Amniotic epithelial cell (primary cell): ENCODE measurements around the gene LRTM1.

Source experiments
- DNase-seq: peaks from one replicate; pipeline ENCODE4 v3.0.0-alpha.2; 2010; ENCODE audit warnings: low read depth

LRTM1 gene

GRCh38 chr3:54939557-54940300, 11.9 kb upstream of the LRTM1 start:
- peak; percentile 80 for DNase-seq

DNA sequence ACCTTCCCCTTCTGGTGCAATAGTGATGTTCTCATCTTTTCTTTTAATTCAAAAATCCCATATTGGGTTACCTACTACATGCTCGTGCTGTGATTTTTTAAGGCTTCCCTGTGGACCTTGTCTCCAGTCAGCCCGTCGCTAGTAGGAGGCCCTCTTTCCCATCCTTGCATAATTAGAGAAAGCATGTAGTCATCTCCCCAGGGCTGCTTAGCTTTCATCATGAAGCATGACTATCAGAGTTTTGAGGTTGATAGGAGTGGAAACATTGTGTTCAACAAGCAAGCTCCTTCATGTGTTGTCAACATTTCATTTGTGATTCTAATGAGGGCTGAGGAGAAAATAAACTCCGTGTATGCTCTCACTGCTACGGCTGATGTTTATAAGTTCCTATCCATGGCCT, 8.7 kb upstream of the LRTM1 start:
- peak; percentile 86 for DNase-seq

DNA sequence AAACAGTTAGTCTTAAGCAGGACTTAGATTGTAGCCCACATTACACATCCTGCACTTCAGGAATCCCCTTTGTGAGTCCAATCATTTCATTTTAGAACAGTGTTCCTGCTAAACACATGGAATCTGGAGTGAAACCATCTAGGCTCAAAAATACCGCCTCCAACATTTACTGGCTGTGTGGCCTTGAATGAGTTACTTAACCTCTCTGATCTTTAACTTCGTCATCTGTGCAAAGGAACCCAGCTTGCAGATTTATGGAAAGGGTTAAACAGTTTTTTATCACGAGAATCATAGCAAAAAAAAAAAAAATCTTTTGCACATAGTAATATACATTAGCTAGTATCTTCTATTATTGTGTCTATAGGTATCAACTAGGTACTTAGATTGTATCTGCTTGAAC, 8.0 kb upstream of the LRTM1 start:
- DNase-seq: no peak

DNA sequence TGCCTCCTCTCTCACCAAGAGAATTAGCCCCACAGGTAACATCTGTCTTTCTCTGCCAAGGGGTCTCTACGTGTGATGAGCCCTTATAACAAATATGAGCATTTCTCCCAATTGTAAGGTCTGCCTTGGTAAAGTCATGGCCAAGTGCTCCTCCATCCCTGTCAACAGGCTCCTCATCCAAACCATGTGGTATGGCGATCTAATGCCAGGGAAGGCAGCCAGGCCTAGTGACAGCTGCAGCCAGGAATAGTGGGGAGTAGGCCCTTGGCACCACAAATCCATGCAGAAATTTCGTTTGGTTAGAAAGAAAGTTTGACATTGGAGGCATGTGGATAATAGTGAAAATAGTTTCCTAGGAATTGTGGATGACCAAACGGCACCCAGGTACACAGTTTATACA, 4.7 kb upstream of the LRTM1 start:
- DNase-seq: no peak

DNA sequence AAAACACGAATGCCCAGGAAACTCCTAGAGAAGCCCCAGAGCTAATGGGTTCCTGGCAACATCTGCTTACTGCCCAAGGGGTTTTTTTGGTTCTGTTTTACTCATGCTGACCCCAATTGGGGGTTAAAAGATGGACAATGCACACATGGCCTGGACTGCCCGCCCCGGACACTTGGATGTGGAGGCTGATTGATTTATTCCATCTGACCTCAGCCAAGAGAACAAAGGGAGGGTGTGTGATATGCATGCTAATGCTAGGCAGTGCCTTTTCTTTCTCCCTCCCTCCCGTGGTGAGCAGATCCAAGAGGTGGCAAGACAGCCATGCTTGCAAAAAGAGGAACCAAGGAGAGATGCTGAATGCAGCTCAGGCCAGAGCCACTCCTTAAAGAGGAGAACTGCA, 3.3 kb upstream of the LRTM1 start:
- no peak for DNase-seq

GRCh38 chr3:54918516-54918915, 9.3 kb downstream of the LRTM1 start:
- DNase-seq: no peak

- no peak for DNase-seq
These were observed 10.0 kb downstream of the LRTM1 start for GRCh38 chr3:54917862-54918261.

DNA sequence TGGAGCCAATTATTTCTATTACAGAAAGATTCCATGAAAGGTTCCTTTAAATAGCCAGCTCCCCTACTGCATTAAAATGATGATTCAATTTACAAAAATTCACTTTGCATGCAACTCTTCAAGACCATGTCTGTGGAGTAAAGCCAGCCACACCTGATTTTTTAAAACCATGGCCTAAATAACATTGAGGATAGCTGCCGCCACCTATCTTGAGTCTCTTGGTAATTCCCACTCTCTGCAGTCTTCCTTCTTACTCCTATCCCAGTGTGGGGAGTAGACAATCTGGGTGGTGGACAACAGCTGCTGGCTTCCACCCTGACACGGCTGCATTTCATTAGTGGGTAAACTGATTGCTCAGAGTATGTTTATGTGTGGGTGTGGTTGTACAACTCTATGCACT, 10.7 kb downstream of the LRTM1 start:
- no peak for DNase-seq

- DNase-seq: no peak
These were observed 11.1 kb downstream of the LRTM1 start for GRCh38 chr3:54916732-54917131.

DNA sequence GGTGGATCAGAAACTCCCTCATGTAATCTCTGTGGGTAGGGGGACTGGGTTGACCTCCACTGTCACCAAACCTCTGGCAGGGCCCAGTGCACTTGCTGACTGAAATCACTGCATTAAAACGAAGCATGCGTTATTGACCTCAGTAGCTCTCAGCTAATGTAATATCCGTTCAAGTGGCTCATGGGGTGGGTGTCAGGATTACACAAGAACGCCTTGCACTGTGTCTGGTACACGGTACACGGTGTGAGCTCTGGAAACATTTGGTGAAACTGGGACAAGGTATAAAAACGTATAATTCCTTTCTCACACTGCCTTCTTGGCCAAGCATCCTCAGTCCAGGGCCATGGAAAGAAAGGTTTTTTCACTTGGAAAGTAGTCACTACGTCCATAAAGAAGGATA, 11.9 kb downstream of the LRTM1 start:
- DNase-seq: no peak

GRCh38 chr3:54915181-54915580, 12.7 kb downstream of the LRTM1 start:
- DNase-seq: no peak

DNA sequence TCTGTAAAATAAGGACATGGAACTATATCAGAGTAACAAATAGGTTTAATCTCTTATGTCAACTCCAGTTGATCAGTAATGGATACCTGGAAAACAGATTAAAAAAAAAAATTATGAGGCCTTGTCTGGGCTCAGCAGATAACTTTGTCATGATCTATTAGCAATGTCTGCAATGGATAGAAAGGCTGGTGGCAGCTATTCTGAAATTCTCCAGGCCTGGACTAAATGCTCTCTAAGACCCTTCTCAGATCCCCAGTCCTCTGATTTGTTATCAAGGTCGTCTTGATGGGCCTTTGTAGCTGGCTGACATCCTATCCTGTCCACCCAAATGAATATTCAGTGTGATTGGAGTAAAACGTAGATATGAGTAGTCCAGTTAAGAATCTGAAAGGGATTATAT, 13.7 kb downstream of the LRTM1 start:
- DNase-seq: no peak

DNA sequence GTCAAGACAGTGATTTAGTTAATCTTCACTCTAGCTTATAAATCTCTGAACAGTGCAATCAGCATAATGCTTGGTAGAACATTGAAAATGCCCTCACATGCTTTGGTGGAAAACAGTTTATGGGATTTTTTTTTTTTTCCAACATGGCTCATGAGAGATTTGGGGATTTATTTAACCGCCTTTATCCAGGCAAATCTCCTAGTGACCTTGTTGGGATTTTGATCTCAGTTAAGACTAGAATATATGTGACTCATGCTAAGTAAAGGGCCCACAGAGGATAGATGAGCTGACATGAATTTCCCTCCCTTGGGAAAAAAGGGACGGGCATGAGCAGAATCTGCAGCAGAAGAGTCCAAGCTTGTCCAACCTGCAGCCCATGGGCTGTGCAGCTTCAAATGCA, 18.7 kb downstream of the LRTM1 start:
- DNase-seq: peak; percentile 47

- DNase-seq: no peak
These were observed 21.1 kb downstream of the LRTM1 start for GRCh38 chr3:54906763-54907162.

DNA sequence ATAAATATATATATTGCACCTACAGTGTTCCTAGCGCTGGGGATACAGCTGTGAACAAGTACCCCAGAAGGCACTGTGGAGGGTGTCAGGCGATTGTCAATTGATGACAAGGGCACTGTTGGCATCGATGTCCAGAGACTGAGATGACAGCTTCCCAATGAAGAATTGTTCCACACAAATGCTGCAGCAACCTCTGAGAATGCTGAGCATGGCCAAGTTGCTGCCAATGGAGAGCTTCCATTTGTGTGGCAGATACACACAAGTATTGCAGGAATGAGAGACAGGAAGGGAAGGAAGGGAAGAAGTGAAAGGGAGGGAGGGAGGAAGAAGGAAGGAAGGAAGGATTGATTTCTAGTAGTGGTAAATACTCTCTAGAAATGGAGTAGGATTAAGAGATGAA, 21.9 kb downstream of the LRTM1 start:
- no peak for DNase-seq

DNA sequence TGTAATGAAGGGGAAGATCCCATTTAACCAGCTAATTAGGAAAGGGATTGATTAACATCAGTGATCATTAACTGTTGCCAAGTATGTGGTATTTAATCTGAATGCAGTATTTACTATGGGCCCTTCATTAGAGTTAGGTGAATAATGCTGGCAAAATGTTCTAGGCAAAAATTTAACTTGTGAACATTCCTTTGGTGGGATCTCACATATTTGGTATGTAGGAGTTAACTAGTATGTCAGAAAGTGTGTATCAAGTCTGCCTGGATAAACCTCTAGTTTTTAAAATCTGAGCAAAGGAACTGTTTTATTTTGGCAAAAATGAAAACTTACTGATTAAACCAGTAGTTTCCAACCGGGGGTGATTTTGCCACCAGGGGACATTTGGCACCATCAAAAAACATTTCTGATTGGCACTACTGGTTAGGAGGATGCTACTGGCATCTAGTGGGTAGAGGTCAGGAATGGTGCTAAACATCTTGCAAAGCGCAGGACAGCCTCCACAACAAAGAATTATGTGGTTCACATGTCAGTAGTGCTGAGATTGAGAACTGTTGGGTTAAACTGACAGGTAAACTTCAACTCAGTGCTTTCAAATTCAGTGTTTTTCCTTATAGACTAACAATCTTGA, 22.5 kb downstream of the LRTM1 start:
- DNase-seq: peak; percentile 57

DNA sequence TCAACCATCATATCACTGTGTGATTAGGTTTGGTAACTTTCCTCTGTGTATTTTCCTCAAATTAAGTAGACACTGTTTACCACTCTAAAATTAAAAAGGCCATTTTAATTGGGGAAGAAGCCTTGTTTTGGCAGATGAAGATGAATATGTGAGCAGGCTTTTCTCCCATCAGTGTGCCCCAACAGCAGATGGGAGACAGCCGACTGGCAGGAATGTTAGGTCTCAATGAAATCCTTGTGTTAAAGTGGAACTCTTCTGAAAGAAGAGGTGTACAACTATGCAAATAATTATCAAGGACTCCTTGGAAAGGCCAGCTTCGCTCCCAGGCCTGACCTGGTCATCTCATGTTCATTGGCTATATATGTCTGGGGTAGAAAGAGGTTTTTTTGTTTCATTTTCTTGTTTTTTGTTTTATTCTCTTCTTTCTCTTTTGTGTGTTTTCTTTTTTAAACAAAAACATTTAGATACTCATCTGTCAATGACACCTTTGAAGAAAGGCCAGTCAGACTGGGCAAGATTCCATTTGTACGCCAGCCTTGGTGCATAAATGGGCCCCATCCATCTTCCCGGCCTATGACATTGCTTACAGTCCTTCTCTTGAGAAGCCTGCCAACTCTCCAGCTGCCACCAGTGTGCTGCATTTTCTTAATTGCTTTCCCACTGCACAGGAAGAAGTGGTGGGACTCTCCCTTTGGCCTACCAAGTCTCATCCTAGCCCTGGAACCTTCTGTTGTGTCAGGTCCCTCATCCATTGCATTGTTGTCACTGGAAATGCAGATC, 25.8 kb downstream of the LRTM1 start:
- DNase-seq: no peak

DNA sequence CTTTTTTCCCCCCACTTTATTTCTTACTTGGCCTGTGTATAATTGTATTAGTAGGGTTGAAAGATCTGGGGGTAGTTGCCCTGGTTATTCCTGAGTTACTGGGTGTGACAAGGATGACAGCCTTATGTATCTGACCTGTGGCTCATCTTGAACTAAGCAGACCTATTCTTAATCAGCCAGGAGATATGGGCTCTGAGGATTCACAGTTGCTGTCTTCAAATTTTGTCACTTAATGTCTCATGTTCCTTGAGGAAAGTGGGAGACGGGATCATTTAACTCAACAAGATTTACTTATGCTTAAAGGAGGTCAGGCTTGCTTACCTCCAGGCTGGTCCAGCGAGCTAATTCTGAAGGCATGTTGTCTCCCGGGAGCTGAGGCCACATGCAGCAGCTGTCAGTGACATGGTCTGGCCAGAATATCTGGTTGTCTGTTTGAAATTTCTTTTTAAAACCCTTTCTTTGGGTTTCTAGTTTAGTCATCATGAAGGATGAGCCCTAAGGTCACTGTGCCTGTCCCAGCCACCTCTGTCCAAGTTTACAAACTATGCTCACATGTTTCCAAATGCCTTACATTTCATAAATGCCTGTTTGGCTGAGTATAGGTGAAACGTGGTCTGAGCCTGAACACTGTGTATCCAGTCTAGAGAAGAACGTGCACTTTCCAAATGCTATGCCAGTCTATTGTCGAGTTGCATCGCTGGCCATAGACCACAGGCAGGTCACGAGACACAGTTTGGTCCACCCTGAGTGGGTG, 26.8 kb downstream of the LRTM1 start:
- no peak for DNase-seq

- no peak for DNase-seq
These were observed 28.6 kb downstream of the LRTM1 start for GRCh38 chr3:54899273-54899672.

- no peak for DNase-seq
These were observed 30.7 kb downstream of the LRTM1 start for GRCh38 chr3:54897028-54897711.

- no peak for DNase-seq
These were observed 32.2 kb downstream of the LRTM1 start for GRCh38 chr3:54895613-54896012.

GRCh38 chr3:54892168-54892567, 35.7 kb downstream of the LRTM1 start:
- DNase-seq: no peak
